ENCODE measurements around the gene GALNT11.

GRCh38 chr7:152120210-152120609 is 94.7 kb downstream of the GALNT11 start:
- TF ChIP-seq, protein P1, sequence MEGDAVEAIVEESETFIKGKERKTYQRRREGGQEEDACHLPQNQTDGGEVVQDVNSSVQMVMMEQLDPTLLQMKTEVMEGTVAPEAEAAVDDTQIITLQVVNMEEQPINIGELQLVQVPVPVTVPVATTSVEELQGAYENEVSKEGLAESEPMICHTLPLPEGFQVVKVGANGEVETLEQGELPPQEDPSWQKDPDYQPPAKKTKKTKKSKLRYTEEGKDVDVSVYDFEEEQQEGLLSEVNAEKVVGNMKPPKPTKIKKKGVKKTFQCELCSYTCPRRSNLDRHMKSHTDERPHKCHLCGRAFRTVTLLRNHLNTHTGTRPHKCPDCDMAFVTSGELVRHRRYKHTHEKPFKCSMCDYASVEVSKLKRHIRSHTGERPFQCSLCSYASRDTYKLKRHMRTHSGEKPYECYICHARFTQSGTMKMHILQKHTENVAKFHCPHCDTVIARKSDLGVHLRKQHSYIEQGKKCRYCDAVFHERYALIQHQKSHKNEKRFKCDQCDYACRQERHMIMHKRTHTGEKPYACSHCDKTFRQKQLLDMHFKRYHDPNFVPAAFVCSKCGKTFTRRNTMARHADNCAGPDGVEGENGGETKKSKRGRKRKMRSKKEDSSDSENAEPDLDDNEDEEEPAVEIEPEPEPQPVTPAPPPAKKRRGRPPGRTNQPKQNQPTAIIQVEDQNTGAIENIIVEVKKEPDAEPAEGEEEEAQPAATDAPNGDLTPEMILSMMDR (IDR thresholded peaks at IDR 0.05), result no peak
- no peak for TF ChIP-seq ZFX (IDR thresholded peaks at IDR 0.05; ENCODE audit: borderline replicate concordance)

All from 22Rv1 (cell line).